ENCODE results near the gene DPP10. TPM values are rescaled to one million over a fixed set of nuclear protein-coding genes. Genes with fewer than 3 reads are reported as not detected.

Gene DPP10
- total and polyA plus RNA-seq, 10 of the 15 experiments (the other 5 are each of a cell fraction or from before 2014, with no cell fraction given) = not detected

GRCh38 chr2:114495046-114495445, 52.6 kb downstream of the DPP10 start:
- H3K9ac ChIP-seq (ENCODE audit: control insufficient read depth, insufficient read depth, low read length) = no peak overlapping the region
- H2AFZ ChIP-seq (ENCODE audit: control insufficient read depth, low read depth, low read length) = no peak overlapping the region
- no peaks in the 10 kb centered on the region for H4K20me1 ChIP-seq (ENCODE audit: control insufficient read depth, insufficient read depth)
- RAD21 ChIA-PET (ENCODE audit: unreplicated experiment) = no interaction called here
- CTCF ChIA-PET = no interaction called here
- in situ Hi-C loops (cut with MboI) (no loop called here), intact Hi-C loops (cut with micrococcal nuclease; ENCODE audit: unreplicated experiment) (no loop called here)
- H3K36me3 ChIP-seq (ENCODE audit: control insufficient read depth in 2 of 2, insufficient read depth in 2 of 2, low read length in 1 of 2) = no peaks in the 10 kb centered on the region
- H3K27ac ChIP-seq (ENCODE audit: control insufficient read depth, insufficient read depth) = no peak overlapping the region
- no peaks in the 10 kb centered on the region for H3K79me2 ChIP-seq (ENCODE audit: control insufficient read depth, insufficient read depth, low read length)
- no peaks in the 10 kb centered on the region for H3K9me3 ChIP-seq (replicated peaks; ENCODE audit: control insufficient read depth, insufficient read depth, low read length)
- 0% methylated on average over 1 of the region's 1 CpG for WGBS (ENCODE audit: insufficient coverage, insufficient replicate concordance, low lambda C conversion rate, missing lambda C conversion rate)
- ATAC-seq = no peak
- no peaks in the 10 kb centered on the region for H3K27me3 ChIP-seq (replicated peaks in 1 of 2; ENCODE audit: control insufficient read depth in 2 of 2, insufficient read depth in 2 of 2, low read length in 1 of 2)
- SMC1A ChIA-PET (ENCODE audit: uncharacterized antibody, unreplicated experiment) = interaction anchor here (0.6 kb wide), 1 partner anchor 609 kb away, joined by 3 read pairs; no protein-coding TSS in a partner anchor
- DNase-seq (ENCODE audit: low read depth, low spot score) = no peak
- POLR2A ChIA-PET = no interaction called here
- H3K4me1 ChIP-seq (ENCODE audit: control insufficient read depth, insufficient read depth, low read length) = no peaks in the 10 kb centered on the region
- H3K4me3 ChIP-seq = no peak overlapping the region
- no TSS peak for BruUV-seq (replicated peaks)
- no peak for FAIRE-seq
- H3K4me2 ChIP-seq (ENCODE audit: control insufficient read depth, insufficient read depth) = no peak overlapping the region
- TF ChIP-seq TARDBP (IDR thresholded peaks at IDR 0.05; ENCODE audit: borderline replicate concordance) (no peak), PRDM15 (CRISPR knock-in tag; IDR thresholded peaks at IDR 0.05) (no peak), ZBTB4 (CRISPR knock-in tag; IDR thresholded peaks at IDR 0.05) (no peak), PAX8 (IDR thresholded peaks at IDR 0.05) (no peak), NR2F1 (conservative IDR thresholded peaks at IDR 0.05) (no peak), BACH1 (IDR thresholded peaks at IDR 0.05; ENCODE audit: borderline replicate concordance) (no peak), USF1 (IDR thresholded peaks at IDR 0.05; ENCODE audit: borderline replicate concordance, extremely low read length, insufficient read depth, low read depth, low read length) (no peak), TCF3 (IDR thresholded peaks at IDR 0.05; ENCODE audit: borderline replicate concordance, insufficient read depth, low read depth, low read length) (no peak), PAX5 (IDR thresholded peaks at IDR 0.05; ENCODE audit: borderline replicate concordance, low read depth, low read length) (no peak), SPI1 (IDR thresholded peaks at IDR 0.05; ENCODE audit: borderline replicate concordance, insufficient read depth, low read depth, low read length) (no peak), CEBPZ (IDR thresholded peaks at IDR 0.05; ENCODE audit: low read depth, low read length) (no peak), SUPT20H (IDR thresholded peaks at IDR 0.05; ENCODE audit: borderline replicate concordance, control insufficient read depth, low read depth, low read length) (no peak), EP300 (IDR thresholded peaks at IDR 0.05; ENCODE audit: borderline replicate concordance in 1 of 2, control insufficient read depth in 1 of 2, low read depth in 2 of 2, low read length in 2 of 2) (no peak)

Measured in GM12878 (cell line).